Measurements from ENCODE around the gene KNTC1. TPM values are rescaled to one million over a fixed set of nuclear protein-coding genes. Genes with fewer than 3 reads are reported as not detected.
A peak's percentile ranks its signal among the peaks of the same experiment; 100 is the strongest.
"Not testable (repeated sequence)": the region's sequence is repeated elsewhere in the genome, so short reads cannot be mapped to it uniquely, and the experiment has no call there.

The KNTC1 gene
- total RNA-seq = 10 to 100 TPM; 15.5 to 36.0 (median 18.0) TPM

DNA sequence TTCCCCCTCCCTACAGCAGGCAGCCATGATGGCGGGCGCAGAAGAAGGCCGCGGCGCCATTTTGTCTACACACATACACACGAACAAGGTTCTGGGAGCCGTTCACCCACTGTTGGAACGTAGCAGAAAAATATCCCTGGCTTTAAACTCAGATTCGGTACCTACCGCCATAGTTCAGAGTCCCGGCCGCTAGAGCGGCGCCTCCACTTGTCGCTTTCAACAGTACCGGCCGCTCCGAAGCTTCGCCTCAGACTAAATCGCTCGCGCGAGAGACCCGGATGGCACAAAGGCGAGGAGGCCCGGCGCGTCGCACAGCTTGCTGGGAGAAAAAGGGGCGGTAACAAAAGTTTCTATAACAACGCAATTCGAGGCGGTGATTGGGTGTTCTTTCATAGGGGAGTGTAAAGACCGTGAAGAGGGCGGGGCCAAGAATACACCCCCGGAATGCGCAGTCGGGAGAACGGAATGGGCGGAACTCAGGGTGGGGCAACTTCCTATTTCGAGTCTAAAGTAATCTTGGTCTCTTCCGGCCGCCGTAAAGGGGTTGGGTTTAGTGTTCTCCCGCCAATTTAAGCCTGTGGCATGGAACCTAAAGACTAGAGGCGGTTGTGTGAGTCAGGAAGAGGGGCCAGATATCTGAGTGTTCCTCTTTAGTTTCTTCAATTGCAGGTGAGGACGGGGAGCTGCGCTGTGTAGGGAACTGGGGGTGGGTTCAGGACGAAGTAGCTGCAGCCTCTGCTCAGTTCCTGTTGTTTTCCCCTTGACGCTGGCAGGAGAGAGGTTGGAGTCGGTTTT lies at the start of gene KNTC1, which contains the start of gene RSRC2:
KNTC1 (plus strand) TSS at position 567 of the 795 bp plus-strand sequence. CDS start 2,815 bp downstream, outside the sequence.
RSRC2 (minus strand) TSS at position 254 of the 795 bp plus-strand sequence; CDS start at position 171, 83 bp downstream.
- Histone ChIP-seq H3K36me3 (no peaks in the 10 kb centered on the region), H3K4me1 (peaks cover 11 to 30% of the 10 kb centered on the region in 2 donors), H3K4me3 (peak within 1 kb of the TSS; percentile 60 to 87 (median 66)), H3K27ac (peak within 1 kb of the TSS; percentile 98 to 99), H3K9me3 (no peaks in the 10 kb centered on the region), H3K27me3 (no peaks in the 10 kb centered on the region)
- intact Hi-C loops (cut with DNase I; ENCODE audit: low total_unique reads) = no loop called here
- peak; percentile 96 to 99 for DNase-seq (ENCODE audit: low spot score in 2 of 2)
- peak; percentile 98 for TF ChIP-seq POLR2A (IDR thresholded peaks at IDR 0.05)
- TF ChIP-seq POLR2AphosphoS5 (IDR thresholded peaks at IDR 0.05) = peak; percentile 97 to 99 (median 99)
- TF ChIP-seq, protein P1, sequence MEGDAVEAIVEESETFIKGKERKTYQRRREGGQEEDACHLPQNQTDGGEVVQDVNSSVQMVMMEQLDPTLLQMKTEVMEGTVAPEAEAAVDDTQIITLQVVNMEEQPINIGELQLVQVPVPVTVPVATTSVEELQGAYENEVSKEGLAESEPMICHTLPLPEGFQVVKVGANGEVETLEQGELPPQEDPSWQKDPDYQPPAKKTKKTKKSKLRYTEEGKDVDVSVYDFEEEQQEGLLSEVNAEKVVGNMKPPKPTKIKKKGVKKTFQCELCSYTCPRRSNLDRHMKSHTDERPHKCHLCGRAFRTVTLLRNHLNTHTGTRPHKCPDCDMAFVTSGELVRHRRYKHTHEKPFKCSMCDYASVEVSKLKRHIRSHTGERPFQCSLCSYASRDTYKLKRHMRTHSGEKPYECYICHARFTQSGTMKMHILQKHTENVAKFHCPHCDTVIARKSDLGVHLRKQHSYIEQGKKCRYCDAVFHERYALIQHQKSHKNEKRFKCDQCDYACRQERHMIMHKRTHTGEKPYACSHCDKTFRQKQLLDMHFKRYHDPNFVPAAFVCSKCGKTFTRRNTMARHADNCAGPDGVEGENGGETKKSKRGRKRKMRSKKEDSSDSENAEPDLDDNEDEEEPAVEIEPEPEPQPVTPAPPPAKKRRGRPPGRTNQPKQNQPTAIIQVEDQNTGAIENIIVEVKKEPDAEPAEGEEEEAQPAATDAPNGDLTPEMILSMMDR (IDR thresholded peaks at IDR 0.05) = no peak

DNA sequence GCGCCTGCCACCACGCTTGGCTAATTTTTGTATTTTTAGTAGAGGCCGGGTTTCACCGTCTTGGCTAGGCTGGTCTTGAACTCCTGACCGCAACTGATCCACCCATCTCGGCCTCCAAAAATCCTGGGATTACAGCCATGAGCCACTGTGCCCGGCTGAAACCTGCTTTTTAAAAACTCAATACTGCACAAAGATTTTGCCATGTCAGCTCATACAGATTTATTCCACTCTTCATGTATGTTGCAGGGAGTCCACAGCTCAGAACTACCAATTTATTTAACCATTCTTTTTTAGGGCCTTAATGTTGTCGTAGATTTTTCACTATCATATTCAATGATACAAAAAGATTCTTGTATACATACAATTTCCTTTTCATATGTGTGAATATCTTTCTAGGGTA lies 46.3 kb upstream of the KNTC1 start:
- peaks cover 6% of the 10 kb centered on the region for H3K36me3 ChIP-seq
- intact Hi-C loops (cut with DNase I; ENCODE audit: low total_unique reads) = no loop called here
- no peak for DNase-seq (ENCODE audit: low spot score in 2 of 2)

DNA sequence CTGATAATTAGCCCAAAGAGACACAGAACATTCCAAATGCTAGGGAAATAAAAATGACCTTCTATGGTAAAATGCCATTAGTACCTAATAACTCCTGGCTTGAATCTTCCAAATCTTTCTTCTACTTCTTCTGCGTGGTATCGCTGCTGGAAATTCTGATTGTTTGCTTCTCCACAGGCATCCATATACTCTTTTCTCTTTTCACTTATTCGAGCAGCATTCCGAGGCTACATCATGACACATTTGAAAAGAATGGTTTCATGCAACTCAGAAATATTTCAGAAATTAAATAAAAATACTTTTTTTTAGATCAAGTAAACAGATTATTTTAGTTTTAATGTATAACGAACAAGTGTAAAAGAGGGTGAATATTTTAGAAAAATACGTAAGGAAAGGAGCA lies 45.2 kb upstream of the KNTC1 start:
- H3K27me3 ChIP-seq = no peaks in the 10 kb centered on the region
- no peak overlapping the region for H3K4me3 ChIP-seq
- intact Hi-C loops (cut with DNase I; ENCODE audit: low total_unique reads) = no loop called here
- H3K27ac ChIP-seq = no peak overlapping the region
- no peaks in the 10 kb centered on the region for H3K4me1 ChIP-seq
- H3K36me3 ChIP-seq = peaks cover 6% of the 10 kb centered on the region
- no peaks in the 10 kb centered on the region for H3K9me3 ChIP-seq
- DNase-seq (ENCODE audit: low spot score in 2 of 2) = no peak
- TF ChIP-seq, protein P1 (IDR thresholded peaks at IDR 0.05) = no peak
- TF ChIP-seq POLR2AphosphoS5 (IDR thresholded peaks at IDR 0.05) (no peak), POLR2A (IDR thresholded peaks at IDR 0.05) (no peak)

More for the DNA sequence above, 46.3 kb upstream of the KNTC1 start:
- Histone ChIP-seq H3K27ac (no peak overlapping the region), H3K27me3 (no peaks in the 10 kb centered on the region), H3K4me1 (no peaks in the 10 kb centered on the region), H3K9me3 (no peaks in the 10 kb centered on the region), H3K4me3 (no peak overlapping the region)
- TF ChIP-seq POLR2A (IDR thresholded peaks at IDR 0.05) (no peak), POLR2AphosphoS5 (IDR thresholded peaks at IDR 0.05) (no peak)
- TF ChIP-seq, protein P1 (IDR thresholded peaks at IDR 0.05) = no peak

DNA sequence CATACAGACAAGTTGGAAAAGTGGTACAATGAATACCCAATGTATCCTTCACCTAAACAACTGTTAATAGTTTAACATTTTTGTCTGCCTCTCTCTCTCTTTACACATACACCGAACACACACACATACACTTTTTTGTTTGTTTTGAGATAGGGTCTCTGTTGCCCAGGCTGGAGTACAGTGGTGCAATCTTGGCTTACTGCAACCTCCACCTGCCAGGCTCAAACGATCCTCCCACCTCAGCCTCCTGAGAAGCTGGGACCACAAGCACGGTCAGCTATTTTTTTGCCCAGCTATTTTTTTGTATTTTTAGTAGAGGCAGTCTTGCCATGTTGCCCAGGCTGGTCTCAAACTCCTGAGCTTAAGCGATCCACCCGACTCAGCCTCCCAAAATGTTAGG lies 43.1 kb upstream of the KNTC1 start:
- DNase-seq (ENCODE audit: low spot score in 2 of 2) = no peak
- intact Hi-C loops (cut with DNase I; ENCODE audit: low total_unique reads) = no loop called here
- H3K27ac ChIP-seq = no peak overlapping the region
- no peak overlapping the region for H3K4me3 ChIP-seq
- no peaks in the 10 kb centered on the region for H3K4me1 ChIP-seq
- TF ChIP-seq POLR2A (IDR thresholded peaks at IDR 0.05) (no peak), POLR2AphosphoS5 (IDR thresholded peaks at IDR 0.05) (no peak)
- TF ChIP-seq, protein P1 (IDR thresholded peaks at IDR 0.05) = no peak
- peaks cover 5% of the 10 kb centered on the region for H3K36me3 ChIP-seq
- no peaks in the 10 kb centered on the region for H3K9me3 ChIP-seq
- H3K27me3 ChIP-seq = no peaks in the 10 kb centered on the region

DNA sequence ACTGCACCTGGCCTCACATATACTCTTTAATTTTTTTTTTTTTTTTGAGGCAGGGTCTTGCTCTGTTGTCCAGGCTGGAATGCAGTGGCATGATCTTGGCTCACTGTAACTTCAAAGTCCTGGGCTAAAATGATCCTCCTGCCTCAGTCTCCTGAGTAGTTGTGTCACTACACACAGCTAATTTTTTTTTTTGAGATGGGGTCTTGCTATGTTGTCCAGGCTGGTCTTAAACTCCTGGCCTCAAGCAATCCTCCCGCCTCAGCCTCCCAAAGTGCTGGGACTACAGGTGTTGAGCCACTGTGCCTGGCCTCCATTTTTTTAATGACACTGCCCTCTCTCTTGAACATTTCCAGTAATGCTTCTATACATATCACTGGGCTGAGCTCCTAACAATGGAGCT lies 42.7 kb upstream of the KNTC1 start:
- H3K27me3 ChIP-seq; intact Hi-C loops (cut with DNase I; ENCODE audit: low total_unique reads); H3K9me3 ChIP-seq; H3K36me3 ChIP-seq; DNase-seq (ENCODE audit: low spot score in 2 of 2); H3K27ac ChIP-seq; H3K4me3 ChIP-seq; H3K4me1 ChIP-seq: not testable (repeated sequence)

DNA sequence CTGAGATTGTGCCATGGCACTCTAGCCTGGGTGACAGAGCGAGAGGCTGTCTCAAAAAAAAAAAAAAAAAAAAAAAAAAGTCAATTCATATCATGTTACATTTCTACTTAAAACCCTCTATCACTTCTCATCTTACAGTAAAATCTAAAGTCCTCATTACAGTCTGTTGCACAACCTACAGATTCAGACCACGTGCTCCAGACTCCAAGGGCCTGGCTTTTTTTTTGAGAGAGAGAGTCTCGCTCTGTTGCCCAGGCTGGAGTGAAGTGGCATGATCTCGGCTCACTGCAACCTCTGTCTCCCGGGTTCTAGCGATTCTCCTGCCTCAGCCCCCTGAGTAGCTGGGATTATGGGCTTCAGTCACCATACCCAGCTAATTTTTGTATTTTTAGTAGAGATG lies 40.7 kb upstream of the KNTC1 start:
- H3K4me1 ChIP-seq; H3K4me3 ChIP-seq; H3K27ac ChIP-seq; H3K27me3 ChIP-seq; DNase-seq (ENCODE audit: low spot score in 2 of 2); H3K9me3 ChIP-seq; H3K36me3 ChIP-seq; intact Hi-C loops (cut with DNase I; ENCODE audit: low total_unique reads): not testable (repeated sequence)
